ENCODE results near the gene NHLRC3.

Gene NHLRC3

GRCh38 chr13:39034085-39034484, 4.2 kb upstream of the NHLRC3 start:
- peaks cover 33% of the 10 kb centered on the region for H3K4me1 ChIP-seq (ENCODE audit: insufficient read depth, low read length)
- peak overlapping the region; percentile 83 for H3K4me2 ChIP-seq (ENCODE audit: insufficient read depth, low read length)
- peak overlapping the region in 1 of 2 experiments; percentile 91; a peak in 1 of 4 replicates for H3K4me3 ChIP-seq (ENCODE audit: low read depth in 1 of 2, low read length in 2 of 2)
- peaks cover 28% of the 10 kb centered on the region for H3K36me3 ChIP-seq (ENCODE audit: insufficient read depth, low read length)
- no peak overlapping the region; the same call in 1 of the 2 replicates for H3K27ac ChIP-seq (ENCODE audit: low read length)
- no peak for ATAC-seq (ENCODE audit: insufficient read depth, low read depth)
- H2AFZ ChIP-seq (ENCODE audit: low read depth, low read length): no peak overlapping the region
- peaks cover 39% of the 10 kb centered on the region for H4K20me1 ChIP-seq (ENCODE audit: insufficient read depth, low read length)
- H3K79me2 ChIP-seq (ENCODE audit: insufficient read depth, low read length): peaks cover 97% of the 10 kb centered on the region
- no peak for DNase-seq
- H3K27me3 ChIP-seq (ENCODE audit: insufficient read depth, low read length, poor library complexity): no peaks in the 10 kb centered on the region
- no peaks in the 10 kb centered on the region for H3K9me3 ChIP-seq (ENCODE audit: insufficient read depth, low read length, severe bottlenecking)
- no peak for TF ChIP-seq EZH2 (IDR thresholded peaks at IDR 0.05; ENCODE audit: borderline replicate concordance, low read depth, low read length, severe bottlenecking)
- no peak for TF ChIP-seq CTCF (IDR thresholded peaks at IDR 0.05; ENCODE audit: borderline replicate concordance, extremely low read depth, low read length, poor library complexity, severe bottlenecking)
- no peak overlapping the region for H3K9ac ChIP-seq (ENCODE audit: low read depth, low read length)

GRCh38 chr13:39035204-39035603, 3.1 kb upstream of the NHLRC3 start:
- peak overlapping the region; percentile 86 for H3K9ac ChIP-seq (ENCODE audit: low read depth, low read length)
- TF ChIP-seq CTCF (IDR thresholded peaks at IDR 0.05; ENCODE audit: borderline replicate concordance, extremely low read depth, low read length, poor library complexity, severe bottlenecking): no peak
- no peak for TF ChIP-seq EZH2 (IDR thresholded peaks at IDR 0.05; ENCODE audit: borderline replicate concordance, low read depth, low read length, severe bottlenecking)
- H2AFZ ChIP-seq (ENCODE audit: low read depth, low read length): no peak overlapping the region
- DNase-seq (no peak), ATAC-seq (ENCODE audit: insufficient read depth, low read depth) (no peak)
- H3K27ac ChIP-seq (ENCODE audit: low read length): peak overlapping the region; percentile 94; the same call in 1 of the 2 replicates
- peaks cover 44% of the 10 kb centered on the region for H3K4me1 ChIP-seq (ENCODE audit: insufficient read depth, low read length)
- peaks cover 39% of the 10 kb centered on the region for H4K20me1 ChIP-seq (ENCODE audit: insufficient read depth, low read length)
- H3K79me2 ChIP-seq (ENCODE audit: insufficient read depth, low read length): peaks cover 100% of the 10 kb centered on the region
- H3K4me2 ChIP-seq (ENCODE audit: insufficient read depth, low read length): peak overlapping the region; percentile 83
- peak overlapping the region; percentile 85 to 91; a peak in 3 of 4 replicates for H3K4me3 ChIP-seq (ENCODE audit: low read depth in 1 of 2, low read length in 2 of 2)
- H3K36me3 ChIP-seq (ENCODE audit: insufficient read depth, low read length): peaks cover 24% of the 10 kb centered on the region
- no peaks in the 10 kb centered on the region for H3K27me3 ChIP-seq (ENCODE audit: insufficient read depth, low read length, poor library complexity)
- H3K9me3 ChIP-seq (ENCODE audit: insufficient read depth, low read length, severe bottlenecking): no peaks in the 10 kb centered on the region

GRCh38 chr13:39035799-39036198, 2.5 kb upstream of the NHLRC3 start:
- Histone ChIP-seq H3K36me3 (ENCODE audit: insufficient read depth, low read length) (peaks cover 22% of the 10 kb centered on the region), H3K9me3 (ENCODE audit: insufficient read depth, low read length, severe bottlenecking) (no peaks in the 10 kb centered on the region), H2AFZ (ENCODE audit: low read depth, low read length) (peak overlapping the region; percentile 98; the same call in 1 of the 2 replicates), H3K27me3 (ENCODE audit: insufficient read depth, low read length, poor library complexity) (no peaks in the 10 kb centered on the region), H3K4me3 (ENCODE audit: low read depth in 1 of 2, low read length in 2 of 2) (peak overlapping the region; percentile 85 to 91), H3K27ac (ENCODE audit: low read length) (peak overlapping the region; percentile 94), H3K9ac (ENCODE audit: low read depth, low read length) (peak overlapping the region; percentile 86), H3K4me1 (ENCODE audit: insufficient read depth, low read length) (peaks cover 50% of the 10 kb centered on the region), H3K4me2 (ENCODE audit: insufficient read depth, low read length) (peak overlapping the region; percentile 83), H4K20me1 (ENCODE audit: insufficient read depth, low read length) (peaks cover 36% of the 10 kb centered on the region), H3K79me2 (ENCODE audit: insufficient read depth, low read length) (peaks cover 100% of the 10 kb centered on the region)
- ATAC-seq (ENCODE audit: insufficient read depth, low read depth) (no peak), DNase-seq (no peak)
- no peak for TF ChIP-seq EZH2 (IDR thresholded peaks at IDR 0.05; ENCODE audit: borderline replicate concordance, low read depth, low read length, severe bottlenecking)
- TF ChIP-seq CTCF (IDR thresholded peaks at IDR 0.05; ENCODE audit: borderline replicate concordance, extremely low read depth, low read length, poor library complexity, severe bottlenecking): no peak
